SU-DHL-6 (cell line): ENCODE measurements around the gene CLDN3.

Experiments used
- EZH2phosphoT487 ChIP-seq: fragments of 200-600 bp; sonication (generic), shearing (Covaris generic); conservative IDR thresholded peaks from 2 replicates; pipeline ENCODE4 v1.6.1; 2018; ENCODE audit warnings: mild to moderate bottlenecking, antibody characterized with exemption, low read length, moderate library complexity, mixed read lengths
- TF ChIP-seq, protein P1 (sequence below): fragments of 200-600 bp; sonication (generic); IDR thresholded peaks from one replicate; pipeline ENCODE4 v1.5.1; 2017; ENCODE audit warnings: antibody characterized with exemption, mild to moderate bottlenecking, low read length, moderate library complexity; ENCODE audit not compliant: insufficient read depth, poor library complexity, severe bottlenecking

DNA sequence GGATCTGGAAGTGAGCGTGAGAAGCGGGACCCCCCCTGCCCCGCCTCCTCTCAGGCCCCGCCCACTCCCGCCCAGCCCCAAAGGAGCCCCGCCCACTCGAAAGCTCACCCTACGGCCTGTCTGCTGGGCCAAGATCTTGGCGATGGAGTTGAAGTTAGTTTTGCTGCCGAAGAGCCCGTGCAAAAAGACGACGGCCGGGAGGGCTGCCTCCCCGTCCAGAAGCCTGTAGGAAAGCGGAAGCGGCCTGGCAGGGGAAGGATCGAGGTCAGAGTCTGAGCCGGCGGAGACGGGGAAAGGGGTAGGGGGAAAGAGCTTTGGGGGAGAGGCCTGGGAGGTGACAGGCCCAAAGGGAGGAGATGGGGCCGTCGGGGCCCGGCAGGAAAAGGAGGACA lies 31.9 kb downstream of the CLDN3 start:
- TF ChIP-seq, protein P1, sequence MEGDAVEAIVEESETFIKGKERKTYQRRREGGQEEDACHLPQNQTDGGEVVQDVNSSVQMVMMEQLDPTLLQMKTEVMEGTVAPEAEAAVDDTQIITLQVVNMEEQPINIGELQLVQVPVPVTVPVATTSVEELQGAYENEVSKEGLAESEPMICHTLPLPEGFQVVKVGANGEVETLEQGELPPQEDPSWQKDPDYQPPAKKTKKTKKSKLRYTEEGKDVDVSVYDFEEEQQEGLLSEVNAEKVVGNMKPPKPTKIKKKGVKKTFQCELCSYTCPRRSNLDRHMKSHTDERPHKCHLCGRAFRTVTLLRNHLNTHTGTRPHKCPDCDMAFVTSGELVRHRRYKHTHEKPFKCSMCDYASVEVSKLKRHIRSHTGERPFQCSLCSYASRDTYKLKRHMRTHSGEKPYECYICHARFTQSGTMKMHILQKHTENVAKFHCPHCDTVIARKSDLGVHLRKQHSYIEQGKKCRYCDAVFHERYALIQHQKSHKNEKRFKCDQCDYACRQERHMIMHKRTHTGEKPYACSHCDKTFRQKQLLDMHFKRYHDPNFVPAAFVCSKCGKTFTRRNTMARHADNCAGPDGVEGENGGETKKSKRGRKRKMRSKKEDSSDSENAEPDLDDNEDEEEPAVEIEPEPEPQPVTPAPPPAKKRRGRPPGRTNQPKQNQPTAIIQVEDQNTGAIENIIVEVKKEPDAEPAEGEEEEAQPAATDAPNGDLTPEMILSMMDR = no peak
- no peak for TF ChIP-seq EZH2phosphoT487
